IPS-15b (cell line): ENCODE results near the gene CCNE1.

ENCODE experiments used
- H3K27me3 ChIP-seq: one replicate; pipeline ENCODE4 v1.6.1; 2013; ENCODE audit warnings: low read length; ENCODE audit not compliant: control insufficient read depth, insufficient read depth
- H3K36me3 ChIP-seq: one replicate; pipeline ENCODE4 v1.6.1; 2013; ENCODE audit warnings: low read length; ENCODE audit not compliant: control insufficient read depth, insufficient read depth
- H3K4me1 ChIP-seq: one replicate; pipeline ENCODE4 v1.6.1; 2013; ENCODE audit warnings: mild to moderate bottlenecking, low read length; ENCODE audit not compliant: control insufficient read depth, insufficient read depth
- H3K4me3 ChIP-seq: one replicate; pipeline ENCODE4 v1.5.1; 2013; ENCODE audit warnings: low read depth, low read length
- H3K9ac ChIP-seq: one replicate; pipeline ENCODE4 v1.6.1; 2013; ENCODE audit warnings: low read depth, mild to moderate bottlenecking, low read length
- H3K9me3 ChIP-seq: one replicate; pipeline ENCODE4 v1.6.1; 2013; ENCODE audit warnings: mild to moderate bottlenecking, low read length; ENCODE audit not compliant: control insufficient read depth, insufficient read depth

CCNE1 gene

GRCh38 chr19:29774126-29774525, 37.7 kb upstream of the CCNE1 start:
- no peak overlapping the region for H3K9ac ChIP-seq
- H3K4me3 ChIP-seq, result no peak overlapping the region
- H3K27me3 ChIP-seq, result no peaks in the 10 kb centered on the region
- H3K9me3 ChIP-seq, result no peaks in the 10 kb centered on the region
- H3K36me3 ChIP-seq, result no peaks in the 10 kb centered on the region
- H3K4me1 ChIP-seq, result peaks cover 5% of the 10 kb centered on the region

GRCh38 chr19:29777781-29778309, 33.9 kb upstream of the CCNE1 start:
- H3K27me3 ChIP-seq, result no peaks in the 10 kb centered on the region
- no peak overlapping the region for H3K9ac ChIP-seq

GRCh38 chr19:29779921-29780320, 31.9 kb upstream of the CCNE1 start:
- Histone ChIP-seq H3K9ac (no peak overlapping the region), H3K36me3 (no peaks in the 10 kb centered on the region), H3K9me3 (no peaks in the 10 kb centered on the region), H3K4me1 (no peaks in the 10 kb centered on the region), H3K4me3 (no peak overlapping the region), H3K27me3 (no peaks in the 10 kb centered on the region)

More at GRCh38 chr19:29777781-29778309, 33.9 kb upstream of the CCNE1 start:
- Histone ChIP-seq H3K9me3 (no peaks in the 10 kb centered on the region), H3K4me3 (no peak overlapping the region), H3K4me1 (no peaks in the 10 kb centered on the region), H3K36me3 (no peaks in the 10 kb centered on the region)

GRCh38 chr19:29781386-29782259, 30.2 kb upstream of the CCNE1 start:
- Histone ChIP-seq H3K36me3 (no peaks in the 10 kb centered on the region), H3K4me3 (no peak overlapping the region), H3K9me3 (no peaks in the 10 kb centered on the region), H3K4me1 (no peaks in the 10 kb centered on the region), H3K9ac (no peak overlapping the region), H3K27me3 (no peaks in the 10 kb centered on the region)

GRCh38 chr19:29782260-29782580, 29.6 kb upstream of the CCNE1 start:
- H3K27me3 ChIP-seq, result no peaks in the 10 kb centered on the region
- H3K9ac ChIP-seq, result no peak overlapping the region
- no peaks in the 10 kb centered on the region for H3K36me3 ChIP-seq
- H3K4me3 ChIP-seq, result no peak overlapping the region
- no peaks in the 10 kb centered on the region for H3K4me1 ChIP-seq
- no peaks in the 10 kb centered on the region for H3K9me3 ChIP-seq

GRCh38 chr19:29783627-29784190, 28.1 kb upstream of the CCNE1 start:
- H3K9me3 ChIP-seq, result no peaks in the 10 kb centered on the region
- no peaks in the 10 kb centered on the region for H3K27me3 ChIP-seq
- no peaks in the 10 kb centered on the region for H3K36me3 ChIP-seq
- H3K4me3 ChIP-seq, result no peak overlapping the region
- no peaks in the 10 kb centered on the region for H3K4me1 ChIP-seq
- no peak overlapping the region for H3K9ac ChIP-seq

GRCh38 chr19:29784598-29785223, 27.1 kb upstream of the CCNE1 start:
- Histone ChIP-seq H3K36me3 (no peaks in the 10 kb centered on the region), H3K9me3 (no peaks in the 10 kb centered on the region), H3K4me3 (no peak overlapping the region), H3K27me3 (no peaks in the 10 kb centered on the region), H3K4me1 (no peaks in the 10 kb centered on the region), H3K9ac (no peak overlapping the region)

- H3K9ac ChIP-seq, result no peak overlapping the region
- H3K4me1 ChIP-seq, result no peaks in the 10 kb centered on the region
- no peaks in the 10 kb centered on the region for H3K36me3 ChIP-seq
- H3K9me3 ChIP-seq, result no peaks in the 10 kb centered on the region
- H3K27me3 ChIP-seq, result no peaks in the 10 kb centered on the region
- no peak overlapping the region for H3K4me3 ChIP-seq
Observed at GRCh38 chr19:29785360-29785759, 26.4 kb upstream of the CCNE1 start.

- H3K9ac ChIP-seq, result no peak overlapping the region
Observed at GRCh38 chr19:29785955-29786589, 25.7 kb upstream of the CCNE1 start.

GRCh38 chr19:29787281-29787680, 24.5 kb upstream of the CCNE1 start:
- no peaks in the 10 kb centered on the region for H3K9me3 ChIP-seq
- no peak overlapping the region for H3K9ac ChIP-seq
- no peaks in the 10 kb centered on the region for H3K36me3 ChIP-seq
- H3K27me3 ChIP-seq, result no peaks in the 10 kb centered on the region
- no peak overlapping the region for H3K4me3 ChIP-seq
- H3K4me1 ChIP-seq, result no peaks in the 10 kb centered on the region

More at GRCh38 chr19:29785955-29786589, 25.7 kb upstream of the CCNE1 start:
- H3K36me3 ChIP-seq, result no peaks in the 10 kb centered on the region
- H3K4me3 ChIP-seq, result no peak overlapping the region
- H3K4me1 ChIP-seq, result no peaks in the 10 kb centered on the region
- H3K27me3 ChIP-seq, result no peaks in the 10 kb centered on the region
- H3K9me3 ChIP-seq, result no peaks in the 10 kb centered on the region

GRCh38 chr19:29789007-29789406, 22.8 kb upstream of the CCNE1 start:
- Histone ChIP-seq H3K36me3 (no peaks in the 10 kb centered on the region), H3K9ac (no peak overlapping the region), H3K4me3 (no peak overlapping the region), H3K4me1 (no peaks in the 10 kb centered on the region), H3K27me3 (no peaks in the 10 kb centered on the region), H3K9me3 (no peaks in the 10 kb centered on the region)
